MM.1S (cell line): ENCODE results near the gene C13orf46.

ENCODE experiments used
- DNase-seq: peaks from one replicate; pipeline ENCODE4 v3.0.0-alpha.2; 2015
- H2AFZ ChIP-seq: fragments of 300-600 bp; sonication (generic); 2 replicates; pipeline ENCODE4 v1.6.0; 2016; ENCODE audit warnings: antibody characterized with exemption, low read length
- H3F3A ChIP-seq: fragments of 300-600 bp; sonication (generic); 2 replicates; pipeline ENCODE4 v1.6.1; 2016; ENCODE audit warnings: mild to moderate bottlenecking, antibody characterized with exemption, low read length, moderate library complexity, mixed read lengths; ENCODE audit not compliant: insufficient read depth
- H3K27ac ChIP-seq: fragments of 300-600 bp; sonication (generic); 2 replicates; pipeline ENCODE4 v1.5.1; 2016; ENCODE audit warnings: mild to moderate bottlenecking, low read length
- H3K27me3 ChIP-seq: fragments of 300-600 bp; sonication (generic); replicated peaks from 2 replicates; pipeline ENCODE4 v1.6.0; 2016; ENCODE audit warnings: low read length; ENCODE audit not compliant: insufficient read depth
- H3K36me3 ChIP-seq: fragments of 300-600 bp; sonication (generic); replicated peaks from 2 replicates; pipeline ENCODE4 v1.6.1; 2016; ENCODE audit warnings: mild to moderate bottlenecking, low read length, mixed read lengths; ENCODE audit not compliant: insufficient read depth
- H3K4me1 ChIP-seq: fragments of 300-600 bp; sonication (generic); 2 replicates; pipeline ENCODE4 v1.6.1; 2016; ENCODE audit warnings: low read length, mixed read lengths
- H3K4me2 ChIP-seq: fragments of 300-600 bp; sonication (generic); 2 replicates; pipeline ENCODE4 v1.6.0; 2016; ENCODE audit warnings: low read depth, low read length
- H3K4me3 ChIP-seq: fragments of 300-600 bp; sonication (generic); 2 replicates; pipeline ENCODE4 v1.5.1; 2016; ENCODE audit warnings: low read length, mixed read lengths
- H3K79me2 ChIP-seq: fragments of 300-600 bp; sonication (generic); 2 replicates; pipeline ENCODE4 v1.6.1; 2016; ENCODE audit warnings: mixed run types, low read length, mixed read lengths
- H3K9ac ChIP-seq: fragments of 300-600 bp; sonication (generic); 2 replicates; pipeline ENCODE4 v1.6.1; 2016; ENCODE audit warnings: low read length, mixed read lengths
- H3K9me2 ChIP-seq: fragments of 300-600 bp; sonication (generic); replicated peaks from 2 replicates; pipeline ENCODE4 v1.6.1; 2016; ENCODE audit warnings: mild to moderate bottlenecking, low read length, mixed read lengths; ENCODE audit not compliant: insufficient read depth
- H3K9me3 ChIP-seq: fragments of 300-600 bp; sonication (generic); replicated peaks from 2 replicates; pipeline ENCODE4 v1.6.1; 2016; ENCODE audit warnings: mild to moderate bottlenecking, low read length, mixed read lengths; ENCODE audit not compliant: insufficient read depth
- H4K20me1 ChIP-seq: fragments of 300-600 bp; sonication (generic); 2 replicates; pipeline ENCODE4 v1.6.1; 2016; ENCODE audit warnings: mild to moderate bottlenecking, low read length, moderate library complexity, mixed read lengths; ENCODE audit not compliant: insufficient read depth
- EZH2 ChIP-seq: fragments of 300-600 bp; sonication (generic); optimal IDR thresholded peaks from 2 replicates; pipeline ENCODE3; 2017; ENCODE audit warnings: low read depth, mild to moderate bottlenecking, antibody characterized with exemption, low read length, mixed read lengths
- EZH2phosphoT487 ChIP-seq: fragments of 300-600 bp; sonication (generic); IDR thresholded peaks from 2 replicates; pipeline ENCODE4 v1.6.1; 2018; ENCODE audit warnings: antibody characterized with exemption, low read length
- TF ChIP-seq, protein P1 (sequence below): fragments of 300-600 bp; sonication (generic); IDR thresholded peaks from 2 replicates; pipeline ENCODE4 v1.5.1; 2016; ENCODE audit warnings: antibody characterized with exemption, low read length, mixed read lengths

Gene C13orf46

DNA sequence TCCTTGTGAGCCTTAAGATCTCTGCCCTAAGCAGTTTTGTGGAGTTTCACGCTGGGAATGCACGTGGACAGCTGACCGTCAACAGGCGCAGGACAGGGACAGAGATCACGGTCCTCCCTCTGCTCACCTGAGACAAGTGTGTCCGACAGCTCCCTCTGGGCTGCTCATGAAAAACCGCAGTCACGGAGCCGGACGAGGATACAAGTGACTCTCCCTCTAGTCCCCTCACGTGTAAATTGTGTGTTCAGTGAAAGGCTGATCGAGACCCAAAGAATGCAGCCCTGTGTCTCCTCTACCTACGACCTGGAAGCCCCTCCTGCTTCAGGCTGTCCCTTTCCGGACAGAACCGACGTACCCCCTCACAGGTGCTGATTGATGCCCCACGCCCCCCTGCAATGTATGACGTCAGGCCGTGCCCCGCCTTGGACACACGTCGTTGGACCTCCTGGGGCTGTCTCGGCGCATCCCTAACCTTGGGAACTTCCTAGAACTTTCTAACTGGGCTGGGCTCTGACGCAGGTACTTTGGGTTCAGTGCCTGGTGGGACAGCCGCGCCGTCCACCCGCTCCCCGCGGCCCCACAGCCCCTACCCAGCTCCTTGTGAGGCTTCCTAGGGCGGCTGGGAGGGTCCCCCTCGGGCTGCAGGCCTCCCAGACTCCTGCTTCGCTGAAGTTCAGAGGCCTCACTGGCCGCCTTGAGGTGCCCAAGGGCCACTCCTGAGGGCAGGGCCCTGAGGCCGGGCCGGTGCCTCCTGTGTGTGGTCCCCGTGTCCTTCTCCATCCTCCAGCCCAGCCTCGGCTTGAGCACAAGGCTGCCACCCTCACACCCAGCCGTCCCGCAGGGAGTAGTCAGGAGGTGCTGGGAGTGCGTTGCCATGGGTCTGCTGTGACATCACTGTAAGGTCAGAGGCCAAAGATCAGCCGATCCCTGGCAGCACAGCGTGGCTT, at the start of gene C13orf46:
Gene C13orf46, minus strand, starts transcription at position 859 of the 947 bp plus-strand sequence. Its CDS starts 79 bp downstream, at position 780.
- Histone ChIP-seq H3K27me3 (no peaks in the 10 kb centered on the region), H3K79me2 (no peaks in the 10 kb centered on the region), H3K9me2 (no peaks in the 10 kb centered on the region), H3K9me3 (no peaks in the 10 kb centered on the region), H3K4me3 (no peak within 1 kb of the TSS), H3K4me1 (no peaks in the 10 kb centered on the region), H4K20me1 (no peaks in the 10 kb centered on the region), H3K27ac (no peak within 1 kb of the TSS), H3K36me3 (peaks cover 7% of the 10 kb centered on the region; the same call in 1 of the 2 replicates), H2AFZ (no peak within 1 kb of the TSS), H3K9ac (no peak within 1 kb of the TSS), H3K4me2 (no peak within 1 kb of the TSS), H3F3A (no peaks in the 10 kb centered on the region)
- no peak for DNase-seq
- TF ChIP-seq, protein P1, sequence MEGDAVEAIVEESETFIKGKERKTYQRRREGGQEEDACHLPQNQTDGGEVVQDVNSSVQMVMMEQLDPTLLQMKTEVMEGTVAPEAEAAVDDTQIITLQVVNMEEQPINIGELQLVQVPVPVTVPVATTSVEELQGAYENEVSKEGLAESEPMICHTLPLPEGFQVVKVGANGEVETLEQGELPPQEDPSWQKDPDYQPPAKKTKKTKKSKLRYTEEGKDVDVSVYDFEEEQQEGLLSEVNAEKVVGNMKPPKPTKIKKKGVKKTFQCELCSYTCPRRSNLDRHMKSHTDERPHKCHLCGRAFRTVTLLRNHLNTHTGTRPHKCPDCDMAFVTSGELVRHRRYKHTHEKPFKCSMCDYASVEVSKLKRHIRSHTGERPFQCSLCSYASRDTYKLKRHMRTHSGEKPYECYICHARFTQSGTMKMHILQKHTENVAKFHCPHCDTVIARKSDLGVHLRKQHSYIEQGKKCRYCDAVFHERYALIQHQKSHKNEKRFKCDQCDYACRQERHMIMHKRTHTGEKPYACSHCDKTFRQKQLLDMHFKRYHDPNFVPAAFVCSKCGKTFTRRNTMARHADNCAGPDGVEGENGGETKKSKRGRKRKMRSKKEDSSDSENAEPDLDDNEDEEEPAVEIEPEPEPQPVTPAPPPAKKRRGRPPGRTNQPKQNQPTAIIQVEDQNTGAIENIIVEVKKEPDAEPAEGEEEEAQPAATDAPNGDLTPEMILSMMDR: no peak
- no peak for TF ChIP-seq EZH2

DNA sequence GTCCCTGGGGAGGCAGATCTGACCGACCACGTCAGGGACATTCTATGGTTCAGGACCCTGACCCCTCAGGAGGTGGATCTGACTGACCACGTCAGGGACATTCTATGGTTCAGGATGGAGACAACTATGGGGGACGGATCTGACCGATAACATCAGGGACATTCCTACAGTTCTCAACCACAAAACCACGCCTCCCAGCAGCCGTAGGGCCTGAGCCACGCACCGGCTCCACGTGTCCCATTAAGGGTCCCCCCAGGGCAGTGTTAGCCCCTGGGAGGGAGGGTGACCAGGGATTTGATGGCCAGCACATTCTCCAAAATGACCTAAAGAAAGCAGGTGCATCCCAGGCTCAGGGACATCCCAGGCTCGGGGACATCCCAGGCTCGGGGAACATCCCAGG, 49.0 kb upstream of the C13orf46 start:
- Histone ChIP-seq H3K4me2 (no peak overlapping the region), H4K20me1 (no peaks in the 10 kb centered on the region), H3K9me3 (no peaks in the 10 kb centered on the region), H3K4me3 (no peak overlapping the region), H3F3A (peaks cover 39% of the 10 kb centered on the region), H3K27me3 (no peaks in the 10 kb centered on the region), H2AFZ (no peak overlapping the region), H3K9me2 (no peaks in the 10 kb centered on the region), H3K9ac (no peak overlapping the region), H3K27ac (no peak overlapping the region), H3K79me2 (peaks cover 78% of the 10 kb centered on the region), H3K36me3 (peaks cover 26% of the 10 kb centered on the region), H3K4me1 (peaks cover 40% of the 10 kb centered on the region)
- TF ChIP-seq, protein P1: no peak
- no peak for TF ChIP-seq EZH2
- no peak for DNase-seq

DNA sequence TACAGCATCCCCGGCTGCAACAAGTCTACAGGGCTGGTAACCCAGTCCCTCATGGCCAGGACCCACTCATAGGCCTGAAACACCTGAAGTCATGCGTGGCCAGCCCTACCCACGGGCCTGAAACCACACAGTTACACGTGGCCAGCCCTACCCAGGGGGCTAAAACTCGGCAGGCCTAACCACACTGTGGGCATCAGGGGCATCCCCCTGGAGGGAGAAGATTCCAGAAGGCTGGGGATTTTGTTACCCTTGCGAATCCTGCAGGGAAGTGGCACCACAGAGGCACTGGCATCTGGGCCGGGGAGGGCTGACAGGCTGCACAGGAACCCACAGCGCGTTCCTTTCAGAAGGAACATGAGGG, 48.4 kb upstream of the C13orf46 start:
- TF ChIP-seq EZH2 (no peak), EZH2phosphoT487 (no peak)
- TF ChIP-seq, protein P1: no peak
- Histone ChIP-seq H3K9me3 (no peaks in the 10 kb centered on the region), H3K36me3 (peaks cover 29% of the 10 kb centered on the region), H3K9ac (no peak overlapping the region), H2AFZ (no peak overlapping the region), H3K27ac (no peak overlapping the region), H3K9me2 (no peaks in the 10 kb centered on the region), H4K20me1 (no peaks in the 10 kb centered on the region), H3K27me3 (no peaks in the 10 kb centered on the region), H3K4me2 (no peak overlapping the region), H3K79me2 (peaks cover 78% of the 10 kb centered on the region), H3F3A (peaks cover 33% of the 10 kb centered on the region), H3K4me3 (no peak overlapping the region), H3K4me1 (peaks cover 36% of the 10 kb centered on the region)
- no peak for DNase-seq
